Loucy (cell line): ENCODE results near the gene PCCA.

Experiments
- EZH2phosphoT487 ChIP-seq: fragments of 200-600 bp; IDR thresholded peaks from 2 replicates; pipeline ENCODE4 v1.6.1; 2018; ENCODE audit warnings: antibody characterized with exemption, mild to moderate bottlenecking, moderate library complexity, borderline replicate concordance
- TF ChIP-seq, protein P1 (sequence below): fragments of 200-600 bp; sonication (generic); conservative IDR thresholded peaks from 2 replicates; pipeline ENCODE4 v1.5.1; 2014; ENCODE audit warnings: mild to moderate bottlenecking, antibody characterized with exemption, low read length

DNA sequence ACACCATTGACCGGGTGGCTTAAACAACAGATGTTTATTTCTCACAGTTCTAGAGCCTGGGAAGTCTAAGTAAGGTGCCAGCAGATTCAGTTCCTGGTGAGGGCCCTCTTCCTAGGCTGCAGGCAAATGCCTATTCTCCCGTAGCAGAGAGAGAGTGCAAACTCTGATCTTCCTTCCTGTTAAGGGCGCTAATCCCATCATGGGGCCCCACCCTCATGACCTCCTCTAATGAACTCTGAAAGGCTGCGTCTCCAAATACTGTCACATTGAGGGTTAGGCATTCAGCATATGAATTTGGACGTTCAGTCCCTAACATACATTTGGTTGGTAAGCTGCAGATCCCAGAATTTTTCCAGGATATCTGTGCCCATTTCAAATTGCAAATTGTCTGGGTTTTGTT lies 370.9 kb downstream of the PCCA start:
- TF ChIP-seq, protein P1, sequence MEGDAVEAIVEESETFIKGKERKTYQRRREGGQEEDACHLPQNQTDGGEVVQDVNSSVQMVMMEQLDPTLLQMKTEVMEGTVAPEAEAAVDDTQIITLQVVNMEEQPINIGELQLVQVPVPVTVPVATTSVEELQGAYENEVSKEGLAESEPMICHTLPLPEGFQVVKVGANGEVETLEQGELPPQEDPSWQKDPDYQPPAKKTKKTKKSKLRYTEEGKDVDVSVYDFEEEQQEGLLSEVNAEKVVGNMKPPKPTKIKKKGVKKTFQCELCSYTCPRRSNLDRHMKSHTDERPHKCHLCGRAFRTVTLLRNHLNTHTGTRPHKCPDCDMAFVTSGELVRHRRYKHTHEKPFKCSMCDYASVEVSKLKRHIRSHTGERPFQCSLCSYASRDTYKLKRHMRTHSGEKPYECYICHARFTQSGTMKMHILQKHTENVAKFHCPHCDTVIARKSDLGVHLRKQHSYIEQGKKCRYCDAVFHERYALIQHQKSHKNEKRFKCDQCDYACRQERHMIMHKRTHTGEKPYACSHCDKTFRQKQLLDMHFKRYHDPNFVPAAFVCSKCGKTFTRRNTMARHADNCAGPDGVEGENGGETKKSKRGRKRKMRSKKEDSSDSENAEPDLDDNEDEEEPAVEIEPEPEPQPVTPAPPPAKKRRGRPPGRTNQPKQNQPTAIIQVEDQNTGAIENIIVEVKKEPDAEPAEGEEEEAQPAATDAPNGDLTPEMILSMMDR, result no peak
- TF ChIP-seq EZH2phosphoT487, result no peak
